ENCODE data around the gene ZFP3. TPM values are rescaled to one million over a fixed set of nuclear protein-coding genes. Genes with fewer than 3 reads are reported as not detected.
A peak's percentile ranks its signal among the peaks of the same experiment; 100 is the strongest.

The ZFP3 gene
- total and polyA plus RNA-seq, 12 donors, result 3.1 to 14.6 (median 11.7) TPM

- Histone ChIP-seq H3K9me3 (no peaks in the 10 kb centered on the region), H3K27me3 (peaks cover 0 to 24% (median 7%) of the 10 kb centered on the region in 7 donors), H3K27ac (no peak overlapping the region), H3K4me3 (no peak overlapping the region), H3K36me3 (no peaks in the 10 kb centered on the region), H3K4me1 (peaks cover 0 to 24% (median 11%) of the 10 kb centered on the region in 9 donors)
- TF ChIP-seq CTCF (IDR thresholded peaks at IDR 0.05), result no peak
- DNase-seq (no peak), ATAC-seq (peak in 1 of 8 donors; percentile 8)
- intact Hi-C loops (cut with DNase I), result no loop called here
- 81 to 95% methylated on average over 13 of the region's 13 CpGs for WGBS, 2 donors
Measured at GRCh38 chr17:5033352-5034015, 44.8 kb upstream of the ZFP3 start.

- Histone ChIP-seq H3K4me1 (peaks cover 0 to 24% (median 11%) of the 10 kb centered on the region in 9 donors), H3K27ac (no peak overlapping the region), H3K27me3 (peaks cover 0 to 24% (median 7%) of the 10 kb centered on the region in 7 donors), H3K36me3 (no peaks in the 10 kb centered on the region), H3K9me3 (no peaks in the 10 kb centered on the region), H3K4me3 (no peak overlapping the region)
- TF ChIP-seq CTCF (IDR thresholded peaks at IDR 0.05), result no peak
- peak in 1 of 8 donors; percentile 6 for ATAC-seq
- WGBS, 2 donors, result 91 to 95% methylated on average over 5 of the region's 5 CpGs
- no peak for DNase-seq
- intact Hi-C loops (cut with DNase I), result no loop called here
Measured at GRCh38 chr17:5034063-5034462, 44.2 kb upstream of the ZFP3 start.

GRCh38 chr17:5034651-5035050 is 43.6 kb upstream of the ZFP3 start:
- no peak for TF ChIP-seq CTCF (IDR thresholded peaks at IDR 0.05)
- ATAC-seq (no peak), DNase-seq (no peak)
- no peaks in the 10 kb centered on the region for H3K9me3 ChIP-seq
- peaks cover 0 to 24% (median 7%) of the 10 kb centered on the region in 7 donors for H3K27me3 ChIP-seq
- WGBS, 2 donors, result 88 to 89% methylated on average over 14 of the region's 14 CpGs
- intact Hi-C loops (cut with DNase I), result no loop called here
- no peaks in the 10 kb centered on the region for H3K36me3 ChIP-seq
- no peak overlapping the region for H3K4me3 ChIP-seq
- no peak overlapping the region for H3K27ac ChIP-seq
- H3K4me1 ChIP-seq, result peaks cover 0 to 24% (median 11%) of the 10 kb centered on the region in 9 donors

GRCh38 chr17:5035315-5035714 is 43.0 kb upstream of the ZFP3 start, which contains the start of gene SLC52A1:
Gene SLC52A1 (minus strand): TSS chr17:5035426. CDS start chr17:5034606, 820 bp downstream.
- DNase-seq, result no peak
- no peaks in the 10 kb centered on the region for H3K9me3 ChIP-seq
- H3K27me3 ChIP-seq, result peaks cover 0 to 24% (median 7%) of the 10 kb centered on the region in 7 donors
- intact Hi-C loops (cut with DNase I), result no loop called here
- peak within 1 kb of the TSS in 6 of 10 donors; percentile 24 to 36 (median 30) for H3K4me3 ChIP-seq
- no peak for TF ChIP-seq CTCF (IDR thresholded peaks at IDR 0.05)
- H3K36me3 ChIP-seq, result no peaks in the 10 kb centered on the region
- peaks cover 0 to 24% (median 11%) of the 10 kb centered on the region in 9 donors for H3K4me1 ChIP-seq
- peak in 1 of 8 donors; percentile 15 for ATAC-seq
- no peak within 1 kb of the TSS for H3K27ac ChIP-seq
- WGBS, 2 donors, result 8 to 9% methylated on average over 21 to 24 of the region's 24 CpGs
